HEK293T (cell line): ENCODE results near the gene GLT6D1.

Experiments
- BHLHE40 ChIP-seq: fragments of 450-650 bp; IDR thresholded peaks from 2 replicates; pipeline ENCODE4 v1.6.1; 2016; ENCODE audit warnings: mild to moderate bottlenecking, moderate library complexity, borderline replicate concordance
- CTBP1 ChIP-seq: fragments of 450-650 bp; IDR thresholded peaks from 2 replicates; pipeline ENCODE4 v1.6.1; 2016; ENCODE audit warnings: borderline replicate concordance
- FOXM1 ChIP-seq: fragments of 450-650 bp; IDR thresholded peaks from 2 replicates; pipeline ENCODE4 v1.6.1; 2017; ENCODE audit warnings: mild to moderate bottlenecking, borderline replicate concordance
- PKNOX1 ChIP-seq: fragments of 450-650 bp; IDR thresholded peaks from 2 replicates; pipeline ENCODE4 v1.6.1; 2016
- SP1 ChIP-seq: fragments of 450-650 bp; IDR thresholded peaks from 2 replicates; pipeline ENCODE4 v1.6.1; 2017
- SUZ12 ChIP-seq: fragments of 450-650 bp; IDR thresholded peaks from 2 replicates; pipeline ENCODE4 v1.6.1; 2016; ENCODE audit warnings: mild to moderate bottlenecking

GRCh38 chr9:135650408-135650807 lies 11.1 kb upstream of the GLT6D1 start:
- no peak for TF ChIP-seq BHLHE40
- no peak for TF ChIP-seq PKNOX1
- TF ChIP-seq SP1, result no peak
- TF ChIP-seq FOXM1, result no peak
- TF ChIP-seq SUZ12, result no peak
- TF ChIP-seq CTBP1, result no peak
